Measurements from ENCODE around the gene ZNF784. TPM values are rescaled to one million over a fixed set of nuclear protein-coding genes. Genes with fewer than 3 reads are reported as not detected.

ZNF784 gene
- total RNA-seq, 4 donors from 2014 or later, result 2.5 to 3.8 (median 3.2) TPM

- ATAC-seq (ENCODE audit: low FRiP score) (no peak), DNase-seq (ENCODE audit: low spot score) (no peak)
- TF ChIP-seq CTCF (IDR thresholded peaks at IDR 0.05), result no peak
Measured at GRCh38 chr19:55606817-55607216, 17.5 kb downstream of the ZNF784 start.

GRCh38 chr19:55606471-55606787 lies 17.9 kb downstream of the ZNF784 start:
- DNase-seq (ENCODE audit: low spot score) (no peak), ATAC-seq (ENCODE audit: low FRiP score) (no peak)
- no peak for TF ChIP-seq CTCF (IDR thresholded peaks at IDR 0.05)

- no peak for TF ChIP-seq CTCF (IDR thresholded peaks at IDR 0.05)
- ATAC-seq (ENCODE audit: low FRiP score), result peak; percentile 60
Measured at GRCh38 chr19:55605637-55606470, 18.5 kb downstream of the ZNF784 start, which contains the start of gene ZNF865. ZNF865 (plus strand) TSS chr19:55605647; CDS start chr19:55613619, 7,972 bp downstream.

GRCh38 chr19:55605207-55605636 lies 19.1 kb downstream of the ZNF784 start:
- DNase-seq (ENCODE audit: low spot score) (peak; percentile 93), ATAC-seq (ENCODE audit: low FRiP score) (peak; percentile 84)
- no peak for TF ChIP-seq CTCF (IDR thresholded peaks at IDR 0.05)

More at GRCh38 chr19:55605637-55606470, 18.5 kb downstream of the ZNF784 start, which contains the start of gene ZNF865:
- DNase-seq (ENCODE audit: low spot score), result peak; percentile 35

GRCh38 chr19:55603581-55604292 lies 20.6 kb downstream of the ZNF784 start:
- DNase-seq (ENCODE audit: low spot score) (no peak), ATAC-seq (ENCODE audit: low FRiP score) (no peak)
- no peak for TF ChIP-seq CTCF (IDR thresholded peaks at IDR 0.05)

GRCh38 chr19:55603115-55603514 lies 21.3 kb downstream of the ZNF784 start:
- no peak for DNase-seq (ENCODE audit: low spot score)
- no peak for ATAC-seq (ENCODE audit: low FRiP score)
- no peak for TF ChIP-seq CTCF (IDR thresholded peaks at IDR 0.05)

All from omental fat pad (tissue), 4 donors.